ENCODE data around the gene KIF7.

Gene KIF7

DNA sequence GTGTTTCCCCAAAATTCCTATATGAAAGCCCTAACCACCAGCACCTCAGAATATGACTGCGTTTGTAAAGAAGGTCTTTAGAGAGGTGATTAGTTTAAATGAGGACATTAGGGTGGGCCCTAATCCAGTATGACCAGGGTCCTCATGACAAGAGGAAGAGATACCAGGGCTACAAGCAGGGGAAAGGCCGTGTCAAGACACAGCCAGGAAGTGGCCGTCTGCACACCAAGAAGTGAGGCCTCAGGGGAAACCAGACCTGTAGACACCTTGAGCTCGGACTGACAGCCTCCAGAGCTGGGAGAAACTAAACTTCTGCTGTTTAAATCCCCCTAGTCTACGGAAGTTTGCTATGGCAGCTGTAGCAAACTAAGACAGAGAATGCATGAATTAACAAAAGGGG, 14.2 kb downstream of the KIF7 start:
- TF ChIP-seq, protein P1, sequence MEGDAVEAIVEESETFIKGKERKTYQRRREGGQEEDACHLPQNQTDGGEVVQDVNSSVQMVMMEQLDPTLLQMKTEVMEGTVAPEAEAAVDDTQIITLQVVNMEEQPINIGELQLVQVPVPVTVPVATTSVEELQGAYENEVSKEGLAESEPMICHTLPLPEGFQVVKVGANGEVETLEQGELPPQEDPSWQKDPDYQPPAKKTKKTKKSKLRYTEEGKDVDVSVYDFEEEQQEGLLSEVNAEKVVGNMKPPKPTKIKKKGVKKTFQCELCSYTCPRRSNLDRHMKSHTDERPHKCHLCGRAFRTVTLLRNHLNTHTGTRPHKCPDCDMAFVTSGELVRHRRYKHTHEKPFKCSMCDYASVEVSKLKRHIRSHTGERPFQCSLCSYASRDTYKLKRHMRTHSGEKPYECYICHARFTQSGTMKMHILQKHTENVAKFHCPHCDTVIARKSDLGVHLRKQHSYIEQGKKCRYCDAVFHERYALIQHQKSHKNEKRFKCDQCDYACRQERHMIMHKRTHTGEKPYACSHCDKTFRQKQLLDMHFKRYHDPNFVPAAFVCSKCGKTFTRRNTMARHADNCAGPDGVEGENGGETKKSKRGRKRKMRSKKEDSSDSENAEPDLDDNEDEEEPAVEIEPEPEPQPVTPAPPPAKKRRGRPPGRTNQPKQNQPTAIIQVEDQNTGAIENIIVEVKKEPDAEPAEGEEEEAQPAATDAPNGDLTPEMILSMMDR (IDR thresholded peaks at IDR 0.05; ENCODE audit: borderline replicate concordance, control extremely low read depth, extremely low read depth, insufficient read depth, missing control alignments): no peak
- DNase-seq (ENCODE audit: low spot score): no peak
- in situ Hi-C loops (cut with MboI; ENCODE audit: low sequenced_read_pairs, unreplicated experiment): no loop called here

DNA sequence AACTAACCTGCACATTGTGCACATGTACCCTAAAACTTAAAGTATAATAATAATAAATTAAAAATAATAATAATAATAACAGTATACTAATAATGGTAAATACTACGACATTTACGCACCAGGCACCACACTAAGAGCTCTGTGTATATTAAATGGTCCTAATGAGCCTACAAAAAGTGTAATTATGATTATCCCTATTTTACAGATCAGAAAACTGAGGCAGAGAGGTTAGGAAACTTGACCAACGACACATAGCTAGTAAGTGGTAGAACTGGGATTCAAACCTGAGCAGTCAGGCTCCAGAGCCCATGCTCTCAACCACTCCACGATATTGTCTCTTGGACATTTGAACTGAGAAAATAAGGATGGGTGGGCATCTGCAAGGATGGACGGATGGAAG, 15.0 kb downstream of the KIF7 start:
- TF ChIP-seq, protein P1 (IDR thresholded peaks at IDR 0.05; ENCODE audit: borderline replicate concordance, control extremely low read depth, extremely low read depth, insufficient read depth, missing control alignments): no peak
- no peak for DNase-seq (ENCODE audit: low spot score)
- in situ Hi-C loops (cut with MboI; ENCODE audit: low sequenced_read_pairs, unreplicated experiment): no loop called here

DNA sequence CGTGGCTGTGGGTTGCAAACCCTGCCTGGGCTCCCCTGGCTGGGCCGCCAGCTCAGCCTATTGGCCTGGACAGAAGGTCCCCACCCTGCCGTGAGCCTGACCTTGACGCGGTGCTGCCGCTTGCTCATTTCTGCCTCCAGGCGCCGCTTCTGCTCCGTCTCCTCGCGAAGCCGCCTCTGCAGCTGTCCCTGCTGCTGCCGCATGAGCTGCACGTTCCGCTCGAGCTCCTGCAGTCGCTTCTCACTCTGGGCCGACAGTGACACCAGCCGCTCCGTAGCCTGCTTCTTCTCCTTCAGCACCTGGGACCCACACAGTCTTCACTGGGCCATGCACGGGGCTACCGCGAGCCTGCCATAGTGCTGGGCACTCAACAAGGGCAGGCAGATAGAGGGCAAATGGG, 21.7 kb downstream of the KIF7 start:
- DNase-seq (ENCODE audit: low spot score): peak; percentile 23
- in situ Hi-C loops (cut with MboI; ENCODE audit: low sequenced_read_pairs, unreplicated experiment): no loop called here
- TF ChIP-seq, protein P1 (IDR thresholded peaks at IDR 0.05; ENCODE audit: borderline replicate concordance, control extremely low read depth, extremely low read depth, insufficient read depth, missing control alignments): no peak

DNA sequence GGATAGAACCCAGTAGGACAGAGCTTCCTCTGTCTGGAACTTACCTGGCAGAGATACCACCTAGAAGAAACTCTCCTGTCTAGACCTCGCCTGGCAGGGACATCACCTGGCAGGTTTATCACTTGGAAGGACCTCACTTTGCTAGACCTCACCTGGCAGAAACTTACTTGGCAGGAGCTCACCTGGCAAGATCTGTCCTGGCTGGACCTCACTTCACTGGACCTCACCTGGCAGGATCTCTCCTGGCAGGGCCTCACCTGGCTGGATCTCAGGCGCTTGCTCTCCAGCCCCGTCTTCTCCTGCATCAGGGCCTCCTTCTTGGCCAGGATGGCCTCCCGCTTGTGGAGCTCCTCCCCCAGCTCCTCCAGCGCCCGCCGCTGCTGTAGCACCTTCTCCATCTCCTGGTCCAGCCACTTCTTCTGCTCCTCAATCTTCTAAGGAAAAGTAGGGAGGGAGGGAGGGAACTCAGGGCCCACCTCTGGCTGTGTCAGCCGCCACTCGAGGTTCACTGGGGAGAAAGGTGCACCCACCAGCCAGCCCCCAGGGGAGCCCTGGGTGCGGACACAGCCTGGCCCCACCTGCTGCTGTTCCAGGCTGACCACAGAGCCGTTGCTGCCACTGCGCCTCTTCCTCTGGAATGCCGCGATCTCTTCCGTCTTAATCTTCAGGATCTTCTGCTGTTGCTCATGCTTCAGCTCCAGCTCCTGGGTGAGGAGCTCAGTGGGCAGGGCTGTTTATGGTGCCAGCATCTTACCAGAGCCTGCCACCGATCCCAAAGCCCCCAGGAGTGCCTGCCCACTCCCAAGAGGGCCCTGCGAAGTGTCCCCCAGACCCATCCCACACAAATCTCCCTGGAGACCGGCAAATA, 22.5 kb downstream of the KIF7 start:
- in situ Hi-C loops (cut with MboI; ENCODE audit: low sequenced_read_pairs, unreplicated experiment): no loop called here
- peak; percentile 25 for DNase-seq (ENCODE audit: low spot score)

DNA sequence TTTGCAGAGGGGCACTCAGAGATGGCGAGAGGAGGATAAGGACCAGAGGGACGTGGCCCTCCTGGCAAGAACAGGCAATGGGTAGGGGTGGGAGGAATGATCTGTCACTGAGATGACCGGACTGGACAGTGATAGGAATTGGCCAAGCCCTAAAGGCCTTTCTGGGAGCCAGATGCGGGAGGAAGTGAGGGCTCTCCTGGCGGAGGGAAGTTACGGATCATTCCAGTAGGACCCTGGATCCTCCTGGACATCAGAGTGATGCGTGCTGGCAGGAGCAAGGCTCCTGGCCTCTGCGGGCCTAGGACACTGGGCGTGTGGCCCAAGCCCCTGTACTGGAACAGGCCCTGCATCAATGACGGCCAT, 23.4 kb downstream of the KIF7 start:
- in situ Hi-C loops (cut with MboI; ENCODE audit: low sequenced_read_pairs, unreplicated experiment): no loop called here
- TF ChIP-seq, protein P1 (IDR thresholded peaks at IDR 0.05; ENCODE audit: borderline replicate concordance, control extremely low read depth, extremely low read depth, insufficient read depth, missing control alignments): no peak
- DNase-seq (ENCODE audit: low spot score): peak; percentile 21

More for the DNA sequence above, 22.5 kb downstream of the KIF7 start:
- TF ChIP-seq, protein P1 (IDR thresholded peaks at IDR 0.05; ENCODE audit: borderline replicate concordance, control extremely low read depth, extremely low read depth, insufficient read depth, missing control alignments): no peak

- peak; percentile 21 for DNase-seq (ENCODE audit: low spot score)
- TF ChIP-seq, protein P1 (IDR thresholded peaks at IDR 0.05; ENCODE audit: borderline replicate concordance, control extremely low read depth, extremely low read depth, insufficient read depth, missing control alignments): no peak
- in situ Hi-C loops (cut with MboI; ENCODE audit: low sequenced_read_pairs, unreplicated experiment): no loop called here
These were observed 24.0 kb downstream of the KIF7 start for GRCh38 chr15:89630974-89631901.

All from GM13976 (cell line).